Effector CD4-positive, alpha-beta T cell (primary cell): Measurements from ENCODE around the gene PFKL.
"Not testable (repeated sequence)": the region's sequence is repeated elsewhere in the genome, so short reads cannot be mapped to it uniquely, and the experiment has no call there.

Experiments
- DNase-seq: peaks from one replicate; pipeline ENCODE4 v3.0.0-alpha.2; 2020

The PFKL gene

GRCh38 chr21:44347911-44348451 lies 48.1 kb downstream of the PFKL start:
- DNase-seq, result no peak

- DNase-seq, result no peak
These were observed 49.0 kb downstream of the PFKL start for GRCh38 chr21:44348861-44349260.

- no peak for DNase-seq
These were observed 49.6 kb downstream of the PFKL start for GRCh38 chr21:44349416-44349846.

GRCh38 chr21:44349847-44350772 lies 50.3 kb downstream of the PFKL start:
- no peak for DNase-seq

GRCh38 chr21:44350773-44351481 lies 51.1 kb downstream of the PFKL start:
- no peak for DNase-seq

- DNase-seq, result no peak
These were observed 51.8 kb downstream of the PFKL start for GRCh38 chr21:44351535-44352252.

GRCh38 chr21:44352253-44352860 lies 52.5 kb downstream of the PFKL start:
- no peak for DNase-seq

GRCh38 chr21:44353191-44353970 lies 53.5 kb downstream of the PFKL start, which contains the start of gene TRPM2:
Gene TRPM2 (plus strand): TSS chr21:44353621. CDS start chr21:44353701, 80 bp downstream.
- no peak for DNase-seq

GRCh38 chr21:44354001-44354405 lies 54.1 kb downstream of the PFKL start:
- DNase-seq, result no peak

- no peak for DNase-seq
These were observed 55.2 kb downstream of the PFKL start for GRCh38 chr21:44354775-44355771.

GRCh38 chr21:44356160-44356559 lies 56.3 kb downstream of the PFKL start:
- no peak for DNase-seq

- no peak for DNase-seq
These were observed 56.8 kb downstream of the PFKL start for GRCh38 chr21:44356636-44357035.

- DNase-seq, result no peak
These were observed 57.4 kb downstream of the PFKL start for GRCh38 chr21:44357064-44357837.

- no peak for DNase-seq
These were observed 59.5 kb downstream of the PFKL start for GRCh38 chr21:44359396-44359795.

GRCh38 chr21:44360159-44360558 lies 60.3 kb downstream of the PFKL start:
- DNase-seq, result no peak

GRCh38 chr21:44361903-44362302 lies 62.0 kb downstream of the PFKL start:
- not testable (repeated sequence) for DNase-seq

GRCh38 chr21:44363278-44363677 lies 63.4 kb downstream of the PFKL start:
- DNase-seq, result no peak

GRCh38 chr21:44364151-44365053 lies 64.5 kb downstream of the PFKL start:
- no peak for DNase-seq
